ENCODE data around the gene UNC5A. TPM values are rescaled to one million over a fixed set of nuclear protein-coding genes. Genes with fewer than 3 reads are reported as not detected.
A peak's percentile ranks its signal among the peaks of the same experiment; 100 is the strongest.

UNC5A gene
- total RNA-seq, 1 experiment from 2014 or later, result 0.13 TPM

DNA sequence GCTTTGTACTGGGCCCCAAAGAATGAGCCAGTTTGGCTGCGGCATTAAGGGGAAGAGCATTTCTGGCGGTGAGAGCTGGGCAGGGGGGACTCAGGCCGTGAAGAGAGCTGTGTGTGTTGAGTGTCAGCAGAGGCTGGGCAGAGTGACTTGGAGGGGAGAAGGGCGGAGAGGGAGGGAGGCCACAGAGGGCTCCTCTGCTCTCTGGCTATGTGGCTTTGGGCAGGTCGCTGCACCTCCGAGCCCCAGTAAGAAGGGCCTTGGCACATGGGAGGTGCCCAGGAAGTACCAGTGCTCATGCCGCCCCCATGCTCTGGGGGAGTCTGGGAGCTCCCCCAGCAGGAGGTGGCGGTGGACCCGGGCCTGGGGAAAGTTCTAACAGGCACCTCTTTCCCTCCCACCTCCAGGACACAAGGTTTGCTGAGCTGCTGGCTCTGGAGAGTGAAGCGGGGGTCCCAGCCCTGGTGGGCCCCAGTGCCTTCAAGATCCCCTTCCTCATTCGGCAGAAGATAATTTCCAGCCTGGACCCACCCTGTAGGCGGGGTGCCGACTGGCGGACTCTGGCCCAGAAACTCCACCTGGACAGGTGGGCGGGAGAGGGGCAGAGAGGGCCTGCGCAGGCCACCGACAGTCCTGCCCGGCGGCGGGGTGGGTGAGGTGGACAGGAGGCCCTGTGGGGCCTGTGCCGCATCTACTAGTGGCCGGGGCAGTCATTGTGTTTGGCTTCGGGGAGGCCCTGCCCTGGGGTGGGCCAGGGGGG lies 68.7 kb downstream of the UNC5A start:
- Histone ChIP-seq H3K9me3 (ENCODE audit: control insufficient read depth, insufficient read depth, low read depth, low read length) (no peaks in the 10 kb centered on the region), H3K4me3 (ENCODE audit: low read depth in 2 of 2, low read length in 2 of 2) (no peak overlapping the region), H3K27ac (ENCODE audit: low read length) (no peak overlapping the region), H3K27me3 (ENCODE audit: control insufficient read depth, insufficient read depth, low read length) (no peaks in the 10 kb centered on the region), H3K36me3 (ENCODE audit: control insufficient read depth, insufficient read depth, low read length) (no peaks in the 10 kb centered on the region), H3K4me1 (ENCODE audit: control insufficient read depth, insufficient read depth, low read length) (no peaks in the 10 kb centered on the region)
- in situ Hi-C loops (cut with HindIII; ENCODE audit: low pct_unique_long_range_greater_than_20kb, low sequenced_read_pairs) (no loop called here), intact Hi-C loops (cut with micrococcal nuclease; ENCODE audit: unreplicated experiment) (no loop called here)
- ChIA-PET POLR2A (no interaction called here), CTCF (no interaction called here)
- DNase-seq (ENCODE audit: low read depth, low spot score) (no peak), ATAC-seq (no peak)
- TF ChIP-seq TCF7L2 (IDR thresholded peaks at IDR 0.05; ENCODE audit: low read depth, low read length) (no peak), SIN3A (IDR thresholded peaks at IDR 0.05; ENCODE audit: borderline replicate concordance, insufficient read depth, low read depth, low read length) (no peak), POLR2AphosphoS5 (IDR thresholded peaks at IDR 0.05; ENCODE audit: low read depth, low read length) (no peak)
- TF ChIP-seq, protein P1, sequence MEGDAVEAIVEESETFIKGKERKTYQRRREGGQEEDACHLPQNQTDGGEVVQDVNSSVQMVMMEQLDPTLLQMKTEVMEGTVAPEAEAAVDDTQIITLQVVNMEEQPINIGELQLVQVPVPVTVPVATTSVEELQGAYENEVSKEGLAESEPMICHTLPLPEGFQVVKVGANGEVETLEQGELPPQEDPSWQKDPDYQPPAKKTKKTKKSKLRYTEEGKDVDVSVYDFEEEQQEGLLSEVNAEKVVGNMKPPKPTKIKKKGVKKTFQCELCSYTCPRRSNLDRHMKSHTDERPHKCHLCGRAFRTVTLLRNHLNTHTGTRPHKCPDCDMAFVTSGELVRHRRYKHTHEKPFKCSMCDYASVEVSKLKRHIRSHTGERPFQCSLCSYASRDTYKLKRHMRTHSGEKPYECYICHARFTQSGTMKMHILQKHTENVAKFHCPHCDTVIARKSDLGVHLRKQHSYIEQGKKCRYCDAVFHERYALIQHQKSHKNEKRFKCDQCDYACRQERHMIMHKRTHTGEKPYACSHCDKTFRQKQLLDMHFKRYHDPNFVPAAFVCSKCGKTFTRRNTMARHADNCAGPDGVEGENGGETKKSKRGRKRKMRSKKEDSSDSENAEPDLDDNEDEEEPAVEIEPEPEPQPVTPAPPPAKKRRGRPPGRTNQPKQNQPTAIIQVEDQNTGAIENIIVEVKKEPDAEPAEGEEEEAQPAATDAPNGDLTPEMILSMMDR (IDR thresholded peaks at IDR 0.05), result no peak
- TF ChIP-seq, protein P2, sequence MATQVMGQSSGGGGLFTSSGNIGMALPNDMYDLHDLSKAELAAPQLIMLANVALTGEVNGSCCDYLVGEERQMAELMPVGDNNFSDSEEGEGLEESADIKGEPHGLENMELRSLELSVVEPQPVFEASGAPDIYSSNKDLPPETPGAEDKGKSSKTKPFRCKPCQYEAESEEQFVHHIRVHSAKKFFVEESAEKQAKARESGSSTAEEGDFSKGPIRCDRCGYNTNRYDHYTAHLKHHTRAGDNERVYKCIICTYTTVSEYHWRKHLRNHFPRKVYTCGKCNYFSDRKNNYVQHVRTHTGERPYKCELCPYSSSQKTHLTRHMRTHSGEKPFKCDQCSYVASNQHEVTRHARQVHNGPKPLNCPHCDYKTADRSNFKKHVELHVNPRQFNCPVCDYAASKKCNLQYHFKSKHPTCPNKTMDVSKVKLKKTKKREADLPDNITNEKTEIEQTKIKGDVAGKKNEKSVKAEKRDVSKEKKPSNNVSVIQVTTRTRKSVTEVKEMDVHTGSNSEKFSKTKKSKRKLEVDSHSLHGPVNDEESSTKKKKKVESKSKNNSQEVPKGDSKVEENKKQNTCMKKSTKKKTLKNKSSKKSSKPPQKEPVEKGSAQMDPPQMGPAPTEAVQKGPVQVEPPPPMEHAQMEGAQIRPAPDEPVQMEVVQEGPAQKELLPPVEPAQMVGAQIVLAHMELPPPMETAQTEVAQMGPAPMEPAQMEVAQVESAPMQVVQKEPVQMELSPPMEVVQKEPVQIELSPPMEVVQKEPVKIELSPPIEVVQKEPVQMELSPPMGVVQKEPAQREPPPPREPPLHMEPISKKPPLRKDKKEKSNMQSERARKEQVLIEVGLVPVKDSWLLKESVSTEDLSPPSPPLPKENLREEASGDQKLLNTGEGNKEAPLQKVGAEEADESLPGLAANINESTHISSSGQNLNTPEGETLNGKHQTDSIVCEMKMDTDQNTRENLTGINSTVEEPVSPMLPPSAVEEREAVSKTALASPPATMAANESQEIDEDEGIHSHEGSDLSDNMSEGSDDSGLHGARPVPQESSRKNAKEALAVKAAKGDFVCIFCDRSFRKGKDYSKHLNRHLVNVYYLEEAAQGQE (IDR thresholded peaks at IDR 0.05; ENCODE audit: insufficient read depth in 1 of 2, low read depth in 2 of 2, low read length in 1 of 2), result no peak
- BruUV-seq (replicated peaks), result no TSS peak

- Histone ChIP-seq H3K27me3 (ENCODE audit: control insufficient read depth, insufficient read depth, low read length) (no peaks in the 10 kb centered on the region), H3K9me3 (ENCODE audit: control insufficient read depth, insufficient read depth, low read depth, low read length) (no peaks in the 10 kb centered on the region), H3K27ac (ENCODE audit: low read length) (no peak overlapping the region), H3K36me3 (ENCODE audit: control insufficient read depth, insufficient read depth, low read length) (no peaks in the 10 kb centered on the region), H3K4me1 (ENCODE audit: control insufficient read depth, insufficient read depth, low read length) (no peaks in the 10 kb centered on the region), H3K4me3 (ENCODE audit: low read depth in 2 of 2, low read length in 2 of 2) (no peak overlapping the region)
- TF ChIP-seq, protein P1 (IDR thresholded peaks at IDR 0.05), result no peak
- no TSS peak for BruUV-seq (replicated peaks)
- ATAC-seq (peak; percentile 14; the same call in 1 of the 2 replicates), DNase-seq (ENCODE audit: low read depth, low spot score) (no peak)
- POLR2A ChIA-PET, result no interaction called here
- CTCF ChIA-PET, result no interaction called here
- in situ Hi-C loops (cut with HindIII; ENCODE audit: low pct_unique_long_range_greater_than_20kb, low sequenced_read_pairs) (no loop called here), intact Hi-C loops (cut with micrococcal nuclease; ENCODE audit: unreplicated experiment) (no loop called here)
Measured at GRCh38 chr5:176879663-176880361, 69.5 kb downstream of the UNC5A start.
